Activated naive CD4-positive, alpha-beta T cell (primary cell): Measurements from ENCODE around the gene OAS2.
A peak's percentile ranks its signal among the peaks of the same experiment; 100 is the strongest.

ENCODE experiments used
- DNase-seq, 4 experiments: peaks; one replicate each; lab custom pipeline; 2025; lab: John Stamatoyannopoulos, UW

OAS2 gene

DNA sequence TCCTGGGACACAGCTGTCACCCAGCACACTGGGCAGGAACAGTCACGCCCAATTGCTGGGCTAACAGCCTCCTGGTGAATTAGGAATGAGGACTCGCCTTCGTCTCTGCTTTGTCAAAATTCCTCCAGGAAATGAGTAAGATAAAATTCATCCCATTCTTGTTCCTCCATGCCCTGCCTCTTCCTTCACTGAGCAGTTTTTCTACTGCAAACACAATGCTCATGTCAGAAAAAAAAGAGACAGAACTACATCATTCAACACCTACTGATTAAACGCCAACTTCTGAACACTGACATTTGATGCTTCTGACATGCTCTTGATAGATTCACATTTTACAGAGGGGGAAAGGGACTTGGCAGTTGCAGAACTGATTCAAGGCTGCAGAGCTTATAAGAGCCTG, 40.7 kb downstream of the OAS2 start:
- no peak for DNase-seq

GRCh38 chr12:113021500-113021899, 43.2 kb downstream of the OAS2 start:
- no peak for DNase-seq

DNA sequence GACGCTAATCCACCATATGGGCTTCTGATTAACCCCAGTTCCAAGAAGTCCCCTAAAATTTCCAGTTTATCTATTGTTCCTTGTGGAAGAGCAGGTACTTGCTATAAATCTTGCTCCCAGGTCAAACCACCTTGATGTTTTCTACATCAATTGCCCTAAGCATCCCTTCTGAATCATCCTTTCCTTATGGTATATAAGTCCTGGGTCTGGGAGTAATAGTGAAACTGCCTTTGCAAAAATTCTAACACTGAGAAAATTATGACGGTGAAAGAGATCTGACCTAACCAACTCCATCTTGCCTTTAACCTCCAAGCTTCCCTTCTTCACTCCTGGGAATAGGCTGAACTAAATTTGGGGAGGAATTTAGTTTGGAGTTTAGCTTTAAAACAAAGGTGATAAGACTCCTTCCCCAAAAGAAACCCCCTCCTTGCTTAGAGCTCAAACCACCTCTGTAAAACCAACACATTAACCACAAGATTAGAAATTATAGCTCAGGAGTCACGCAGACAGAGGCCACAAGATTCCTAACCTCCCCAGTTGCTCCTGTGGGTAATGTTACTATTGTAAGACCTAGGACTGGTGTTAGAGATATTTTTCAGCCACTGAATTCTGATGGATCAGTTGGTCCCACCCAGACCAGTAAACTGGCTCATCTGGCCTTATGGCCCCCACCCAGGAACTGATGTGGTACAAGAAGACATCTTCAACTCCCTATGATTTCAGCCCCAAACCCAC, 44.4 kb downstream of the OAS2 start:
- no peak for DNase-seq

DNA sequence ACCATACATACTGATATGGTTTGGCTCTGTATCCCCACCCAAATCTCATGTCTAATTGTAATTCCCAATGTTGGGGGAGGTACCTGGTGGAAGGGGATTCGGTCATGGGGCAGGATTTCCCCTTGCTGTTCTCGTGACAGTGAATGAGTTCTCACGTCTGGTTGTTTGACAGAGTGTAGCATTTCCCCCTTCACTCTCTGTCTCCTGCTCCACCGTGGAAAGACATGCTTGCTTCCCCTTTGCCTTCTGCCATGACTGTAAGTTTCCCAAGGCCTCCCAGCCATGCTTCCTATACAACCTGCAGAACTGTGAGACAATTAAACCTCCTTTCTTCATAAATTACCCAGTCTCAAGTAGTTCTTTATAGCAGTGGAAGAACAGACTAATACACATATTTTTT, 49.4 kb downstream of the OAS2 start:
- DNase-seq: no peak

DNA sequence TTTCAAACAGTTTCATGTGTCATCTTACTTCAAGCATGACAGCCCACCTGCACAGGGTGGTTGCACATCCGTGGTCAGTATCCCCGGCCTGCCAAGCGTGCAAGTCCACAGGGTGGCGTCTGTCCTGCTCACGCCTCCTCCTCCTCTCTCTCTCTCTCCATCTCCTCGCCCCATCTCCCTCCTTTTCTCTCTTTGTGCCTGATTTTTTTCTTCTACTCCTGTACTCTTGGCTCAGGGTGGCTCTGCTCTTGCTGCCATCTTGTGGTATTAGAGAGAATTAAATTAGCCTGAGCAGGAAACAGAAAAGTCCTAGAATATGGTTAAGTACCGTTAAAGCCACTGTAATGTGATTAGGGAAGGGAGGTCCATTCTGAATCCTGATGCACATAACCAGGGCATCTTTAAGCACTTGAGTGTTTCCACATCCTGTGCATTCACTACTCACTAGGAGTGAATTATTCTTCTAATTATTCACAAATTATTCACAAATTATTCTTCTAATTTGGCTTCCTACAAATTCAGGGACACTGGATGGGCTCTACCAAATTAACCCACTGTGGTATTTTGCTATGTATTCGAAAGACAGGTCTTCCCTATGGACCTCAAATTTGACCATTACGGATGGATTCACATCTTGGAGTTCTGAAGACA, 52.7 kb downstream of the OAS2 start:
- DNase-seq: no peak

DNA sequence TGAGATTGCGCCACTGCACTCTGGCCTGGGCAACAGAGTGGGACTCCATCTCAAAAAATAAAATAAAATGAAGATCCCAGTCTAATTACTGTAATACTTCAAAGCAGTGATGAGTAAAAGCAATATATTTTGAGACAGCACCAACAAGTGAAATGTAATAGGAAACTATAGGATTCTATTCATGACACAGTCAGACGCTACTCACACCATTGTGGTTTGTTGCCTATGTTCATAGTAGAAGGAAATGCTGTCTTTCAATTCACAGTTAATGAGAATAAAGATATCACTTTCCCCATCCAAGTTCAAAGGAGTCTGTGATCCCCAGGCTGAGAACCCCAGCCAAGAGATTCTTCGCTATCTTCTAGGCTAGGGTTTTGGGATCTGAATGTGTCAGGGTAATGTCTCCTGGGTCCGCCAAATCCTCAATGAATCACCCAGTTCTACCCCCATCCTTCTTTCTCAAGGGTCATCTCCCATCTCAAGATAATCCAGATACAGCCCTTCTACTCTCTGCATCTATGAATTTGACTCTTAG, 61.7 kb downstream of the OAS2 start:
- no peak for DNase-seq

DNA sequence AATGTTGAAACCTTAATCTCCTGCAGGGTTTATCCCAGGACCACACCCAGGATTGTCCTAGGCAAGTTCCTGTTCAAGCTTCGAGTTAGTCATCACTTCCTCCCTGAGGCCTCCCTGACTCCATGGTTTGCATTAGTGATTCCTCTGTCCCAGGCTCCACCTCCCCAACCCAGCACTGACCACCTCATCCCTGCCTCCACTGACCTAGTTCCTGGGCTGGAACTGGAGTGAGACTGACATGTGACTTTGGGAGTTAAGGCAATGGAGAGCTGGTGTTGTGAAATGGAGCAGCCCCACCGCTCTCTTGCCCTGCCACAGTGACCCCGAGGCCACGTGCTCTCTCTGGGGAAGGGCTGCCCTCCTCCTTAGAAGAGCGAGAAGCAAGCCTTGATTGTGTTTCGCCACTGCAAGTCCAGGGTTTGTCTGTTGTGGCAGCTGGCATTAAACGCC, 62.4 kb downstream of the OAS2 start:
- DNase-seq: no peak

DNA sequence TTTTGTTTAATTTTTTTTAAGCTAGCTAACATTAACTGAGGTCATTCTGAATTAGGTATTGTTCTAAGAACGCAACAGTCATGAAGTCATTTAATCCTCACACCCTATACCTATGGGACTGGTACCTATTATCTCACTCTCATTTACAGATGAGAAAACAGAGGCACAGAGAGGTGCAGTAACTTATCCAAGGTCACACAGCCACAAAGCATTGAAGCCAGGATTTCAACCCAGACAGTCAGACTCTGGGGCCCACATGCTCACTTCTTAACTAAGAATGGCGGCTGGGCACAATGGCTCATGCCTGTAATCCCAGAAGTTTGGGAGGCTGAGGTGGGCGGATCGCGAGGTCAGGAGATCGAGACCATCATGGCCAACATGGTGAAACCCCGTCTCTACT, 63.2 kb downstream of the OAS2 start:
- no peak for DNase-seq

DNA sequence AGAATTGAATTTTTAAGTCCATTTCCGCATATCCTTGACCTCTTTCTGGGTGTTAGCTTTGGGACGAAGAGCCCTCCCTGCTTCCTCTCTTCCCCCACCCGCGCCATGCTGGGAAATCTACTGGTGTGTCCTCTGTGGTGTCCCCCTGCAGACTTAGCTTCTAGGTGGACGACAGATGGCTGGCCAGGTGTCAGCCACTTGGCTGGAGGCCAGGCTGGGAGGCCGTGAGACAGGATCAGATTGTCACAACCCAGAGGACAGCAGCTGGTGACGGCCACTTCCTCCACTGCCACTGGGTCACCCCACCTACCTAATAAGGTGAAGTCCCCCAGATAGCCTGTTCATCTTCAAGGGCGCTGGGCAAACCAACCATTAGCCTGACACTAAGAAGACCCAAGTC, 64.9 kb downstream of the OAS2 start:
- DNase-seq: no peak

DNA sequence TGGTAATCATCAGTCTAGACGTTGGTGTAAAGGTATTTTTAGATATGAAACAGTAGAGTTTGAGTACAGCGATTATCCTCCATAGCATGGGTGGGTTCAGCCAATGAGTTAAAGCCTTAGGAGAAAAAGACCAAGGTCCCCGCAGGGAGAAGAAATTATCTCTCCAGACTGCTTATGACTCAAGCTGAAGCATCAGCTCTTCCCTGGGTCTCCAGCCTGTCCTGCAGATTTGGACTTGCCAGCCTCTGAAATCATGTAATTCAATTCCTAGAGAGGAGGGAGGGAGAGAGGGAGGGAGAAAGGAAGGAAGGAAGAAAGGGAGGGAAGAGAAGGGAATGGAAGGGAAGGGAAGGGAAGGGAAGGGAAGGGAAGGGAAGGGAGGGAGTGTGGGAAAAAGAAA, 66.2 kb downstream of the OAS2 start:
- DNase-seq: no peak

DNA sequence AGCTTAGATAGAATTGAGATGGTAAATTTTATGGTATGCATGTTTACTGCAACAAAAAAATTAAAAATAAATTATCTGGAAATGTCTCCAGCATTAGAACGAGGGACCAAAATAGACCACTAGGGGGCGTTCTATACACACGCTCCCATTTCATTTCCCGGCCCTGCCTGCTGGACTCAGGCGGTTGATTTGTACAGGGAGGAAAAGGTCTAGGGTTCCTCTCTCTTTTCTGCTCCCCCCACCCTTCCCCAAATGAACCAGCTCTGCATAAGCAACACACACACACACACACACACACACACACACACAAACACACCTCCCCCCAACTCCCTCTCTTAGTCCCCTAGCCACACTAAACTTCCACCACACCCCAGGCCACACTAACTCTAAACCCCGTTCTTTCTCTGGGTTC, 70.4 kb downstream of the OAS2 start:
- peak in 2 of 4 experiments; percentile 14 to 28 for DNase-seq

GRCh38 chr12:113049976-113050742, 71.8 kb downstream of the OAS2 start:
- DNase-seq: no peak

- no peak for DNase-seq
Measured at GRCh38 chr12:113050795-113051194, 72.5 kb downstream of the OAS2 start.

- no peak for DNase-seq
Measured at GRCh38 chr12:113051759-113052158, 73.4 kb downstream of the OAS2 start.

DNA sequence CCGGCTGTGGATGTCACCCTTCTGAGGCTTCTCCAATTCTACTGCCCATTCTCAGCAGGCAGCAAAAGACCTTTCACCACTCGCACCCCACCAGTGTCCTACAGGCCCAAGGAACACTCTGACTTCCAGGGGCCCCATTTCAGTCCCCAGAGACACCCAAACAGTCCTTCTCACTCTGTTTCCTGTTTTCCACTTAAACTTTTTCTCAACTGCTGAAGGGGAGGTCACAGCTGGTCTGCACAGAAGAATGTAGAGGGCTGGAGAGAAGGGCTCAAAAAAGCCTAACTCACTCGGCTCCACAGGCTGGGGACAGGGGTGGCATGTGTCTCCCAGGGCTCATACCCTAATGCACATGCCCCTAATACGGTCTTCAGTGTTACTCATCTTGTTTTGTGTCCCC, 74.0 kb downstream of the OAS2 start:
- DNase-seq: no peak

DNA sequence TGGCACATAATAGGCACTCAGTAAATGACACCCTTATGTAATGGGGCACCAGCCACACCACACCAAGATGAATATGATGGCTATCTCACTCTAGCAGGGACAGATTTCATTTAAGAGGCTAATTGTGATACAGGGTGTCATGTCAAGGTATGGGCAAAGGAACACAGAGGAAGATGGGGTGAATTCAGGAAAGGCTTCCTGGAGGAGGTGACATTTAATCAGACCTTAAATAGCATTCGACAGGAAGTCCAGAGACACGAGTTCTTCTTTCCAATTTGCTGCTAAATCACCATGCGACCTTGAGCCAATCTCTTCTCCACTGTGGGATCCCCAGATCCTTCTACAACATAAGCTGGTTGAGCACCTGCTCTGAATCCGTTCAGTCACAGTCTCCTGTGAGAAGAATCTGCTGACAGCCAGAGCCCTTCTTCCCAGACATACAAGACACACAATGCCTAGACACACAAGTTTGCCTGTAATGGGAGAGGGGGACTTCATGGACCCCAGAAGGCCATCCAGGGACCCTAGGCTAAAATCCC, 76.7 kb downstream of the OAS2 start:
- DNase-seq: no peak

DNA sequence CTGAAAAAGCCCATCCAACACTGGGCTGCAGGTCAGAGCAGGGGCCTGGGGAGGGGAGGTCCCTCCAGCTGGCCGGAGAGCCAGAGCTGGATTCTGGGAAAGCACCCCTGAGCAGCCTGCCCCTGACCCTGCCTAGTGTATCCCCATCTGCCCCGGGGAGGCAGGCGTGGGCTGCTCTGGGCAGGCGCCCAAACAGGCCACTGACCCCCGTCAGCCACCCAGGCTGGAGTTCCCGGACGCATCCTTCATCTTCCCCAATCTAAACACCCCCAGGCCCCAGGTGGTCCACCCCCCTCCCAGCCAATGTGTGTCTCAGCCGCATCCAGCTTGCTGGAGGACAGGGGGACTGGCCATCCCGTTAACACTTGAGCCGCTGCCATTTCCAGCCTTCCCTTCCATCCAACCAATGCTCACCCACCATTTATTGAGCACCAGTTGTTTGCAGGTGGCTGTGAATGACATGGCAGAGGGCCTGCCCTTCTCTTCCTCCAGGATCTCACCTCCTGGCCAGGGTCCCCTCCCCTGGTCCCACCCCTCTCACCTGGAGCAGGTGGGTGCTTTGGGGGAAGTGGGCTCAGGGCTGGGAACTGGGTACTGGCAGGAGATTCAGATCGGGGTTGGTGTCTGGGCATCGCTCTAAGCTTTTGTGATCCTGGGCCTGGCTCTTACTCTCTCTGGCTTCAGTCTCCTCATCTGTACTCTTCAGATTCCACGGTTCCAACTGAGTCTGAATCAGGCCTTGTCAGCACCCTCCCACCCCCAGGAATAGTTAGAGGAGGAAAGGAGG, 77.5 kb downstream of the OAS2 start:
- DNase-seq: no peak

DNA sequence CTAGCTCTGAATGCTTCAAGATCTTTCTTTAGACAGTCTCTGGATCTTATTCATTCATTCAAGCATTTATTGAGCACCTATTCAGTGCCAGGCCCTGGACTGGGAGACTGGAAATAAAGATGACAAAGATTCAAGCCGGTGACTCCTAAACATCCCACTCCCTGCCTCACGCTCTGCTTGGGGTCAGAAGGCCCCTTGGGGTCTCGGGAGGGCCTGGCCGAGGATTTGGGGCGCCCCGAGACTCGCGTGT, 78.0 kb downstream of the OAS2 start:
- DNase-seq: no peak

DNA sequence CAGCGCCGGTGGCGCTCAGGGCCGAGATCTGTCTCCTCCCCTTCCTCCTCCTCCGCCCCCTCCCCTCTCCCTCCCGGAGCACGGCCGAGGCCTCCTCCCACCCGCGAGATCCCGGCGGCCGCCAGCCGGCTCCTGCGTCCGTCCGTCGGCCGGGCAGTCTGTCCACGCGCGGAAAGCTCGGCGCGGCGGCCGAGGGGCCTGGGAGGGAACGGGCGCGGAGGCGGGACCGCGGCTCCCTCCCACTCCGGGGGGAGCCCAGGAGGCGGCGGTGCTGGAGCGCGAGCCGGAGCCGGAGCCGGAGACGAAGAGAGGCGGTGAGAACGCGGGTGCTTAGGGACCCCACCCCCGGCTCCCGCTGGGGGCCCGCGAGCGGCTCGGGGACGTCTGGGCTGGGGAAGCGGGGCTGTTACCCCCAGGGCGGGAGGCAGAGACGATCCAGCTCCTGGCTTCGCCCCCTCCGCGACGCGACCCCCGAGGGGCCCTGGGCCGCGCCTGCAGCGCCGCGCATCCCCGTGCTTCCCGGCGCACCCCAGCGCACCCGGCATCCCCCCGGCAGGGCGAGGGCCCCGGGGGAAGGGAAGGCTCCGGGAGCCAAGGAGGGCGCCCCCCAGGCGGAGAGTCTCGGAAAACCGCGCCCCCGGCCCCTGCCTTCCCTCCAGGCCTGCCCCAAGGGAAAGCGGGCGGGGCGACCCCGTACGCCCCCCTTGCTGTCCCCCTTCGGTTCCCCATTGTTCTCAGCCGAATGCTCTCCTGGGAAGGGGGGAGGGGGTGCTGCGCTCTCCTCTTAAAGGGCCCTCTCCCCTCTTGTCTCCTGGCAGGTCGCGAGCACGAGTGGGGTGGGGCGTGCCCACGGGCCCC, 78.5 kb downstream of the OAS2 start, which contains the start of gene DTX1:
TSS of gene DTX1 (plus strand) at position 100 of the 858 bp plus-strand sequence. CDS start 1,463 bp downstream, outside the sequence.
- peak in 2 of 4 experiments; percentile 25 to 53 for DNase-seq

DNA sequence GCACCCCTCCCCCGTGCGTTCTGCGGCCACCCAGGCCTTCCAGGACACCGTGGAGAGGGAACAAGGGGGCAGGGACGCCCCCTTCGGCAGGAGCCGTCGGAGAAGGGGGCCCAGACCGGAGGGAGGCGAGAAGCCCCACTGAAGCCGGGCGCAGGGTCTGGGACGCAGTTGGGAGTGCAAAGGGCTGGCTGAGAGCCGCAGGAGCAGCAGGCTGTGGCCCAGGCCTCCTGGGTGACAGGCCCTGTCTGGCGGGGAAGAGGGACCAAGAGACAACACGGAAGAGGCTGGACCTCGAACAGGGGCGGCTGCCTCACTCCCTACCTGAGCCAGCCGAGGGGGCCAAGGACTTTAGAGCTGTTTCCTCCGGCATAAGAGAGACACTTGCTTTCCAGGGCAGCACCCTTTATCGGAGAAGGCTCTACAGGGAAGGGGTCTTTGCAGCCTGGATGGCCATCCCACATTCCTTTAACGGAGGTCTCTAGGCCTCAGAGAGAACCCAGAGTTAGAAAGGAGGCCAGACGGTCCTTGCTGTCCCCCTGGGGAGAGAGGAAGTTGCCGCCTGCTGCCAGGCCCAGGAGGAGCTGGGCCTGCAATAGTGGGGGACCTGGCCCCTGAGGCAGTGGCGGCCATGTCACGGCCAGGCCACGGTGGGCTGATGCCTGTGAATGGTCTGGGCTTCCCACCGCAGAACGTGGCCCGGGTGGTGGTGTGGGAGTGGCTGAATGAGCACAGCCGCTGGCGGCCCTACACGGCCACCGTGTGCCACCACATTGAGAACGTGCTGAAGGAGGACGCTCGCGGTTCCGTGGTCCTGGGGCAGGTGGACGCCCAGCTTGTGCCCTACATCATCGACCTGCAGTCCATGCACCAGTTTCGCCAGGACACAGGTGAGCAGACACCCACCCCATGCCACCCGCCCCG, 79.5 kb downstream of the OAS2 start:
- no peak for DNase-seq
